GM23338 (cell line): ENCODE measurements around the gene CFAP90.

Experiments used
- CREB1 ChIP-seq: fragments of 250-450 bp; sonication (Bioruptor Pico); IDR thresholded peaks from 2 replicates; pipeline ENCODE4 v1.5.0; 2020; ENCODE audit warnings: low read depth, mild to moderate bottlenecking, moderate library complexity
- CTCF ChIP-seq, 2 experiments: fragments of 200-600 bp in 1 of 2; sonication (generic) in 1 of 2; conservative IDR thresholded peaks; 2 replicates each; pipeline versions ENCODE4 v1.5.1 to v1.6.1; 2016 to 2017; ENCODE audit warnings: antibody characterized with exemption in 2 of 2, low read depth in 2 of 2, mild to moderate bottlenecking in 2 of 2, moderate library complexity in 1 of 2
- EZH2 ChIP-seq: fragments of 200-600 bp; sonication (generic); IDR thresholded peaks from one replicate; pipeline ENCODE4 v1.8.0; 2017; ENCODE audit warnings: antibody characterized with exemption, mild to moderate bottlenecking, low read depth; ENCODE audit not compliant: unreplicated experiment
- EZH2phosphoT487 ChIP-seq: fragments of 200-600 bp; sonication (generic); IDR thresholded peaks from one replicate; pipeline ENCODE4 v1.8.1; 2018; ENCODE audit warnings: antibody characterized with exemption; ENCODE audit not compliant: unreplicated experiment
- JUNB ChIP-seq: IDR thresholded peaks from one replicate; pipeline ENCODE4 v1.6.1; 2016; ENCODE audit warnings: antibody characterized with exemption; ENCODE audit not compliant: unreplicated experiment
- NANOG ChIP-seq: IDR thresholded peaks from 2 replicates; pipeline ENCODE4 v1.6.1; 2016; ENCODE audit warnings: antibody characterized with exemption, borderline replicate concordance
- POLR2AphosphoS5 ChIP-seq: IDR thresholded peaks from 2 replicates; pipeline ENCODE4 v1.6.1; 2016; ENCODE audit warnings: antibody characterized with exemption, low read depth
- REST ChIP-seq: IDR thresholded peaks from one replicate; pipeline ENCODE4 v1.6.1; 2018; ENCODE audit warnings: antibody characterized with exemption; ENCODE audit not compliant: unreplicated experiment
- STAT1 ChIP-seq: IDR thresholded peaks from one replicate; pipeline ENCODE4 v1.6.1; 2016; ENCODE audit warnings: antibody characterized with exemption; ENCODE audit not compliant: unreplicated experiment
- ZNF114 ChIP-seq: fragments of 250-450 bp; sonication (Bioruptor Pico); IDR thresholded peaks from 2 replicates; pipeline ENCODE4 v1.5.0; 2020; ENCODE audit warnings: mild to moderate bottlenecking, moderate library complexity
- ZNF331 ChIP-seq: fragments of 250-450 bp; sonication (Bioruptor Pico); IDR thresholded peaks from 2 replicates; pipeline ENCODE4 v1.5.0; 2020; ENCODE audit warnings: low read depth, mild to moderate bottlenecking, moderate library complexity
- ZNF462 ChIP-seq: fragments of 250-450 bp; sonication (Bioruptor Pico); IDR thresholded peaks from 2 replicates; pipeline ENCODE4 v1.5.0; 2020; ENCODE audit warnings: mild to moderate bottlenecking, moderate library complexity

- TF ChIP-seq CTCF (conservative IDR thresholded peaks at IDR 0.05; ENCODE audit: low read depth in 2 of 2) (no peak), EZH2 (no peak), POLR2AphosphoS5 (no peak), REST (no peak), EZH2phosphoT487 (no peak), CREB1 (CRISPR knock-in tag) (no peak), STAT1 (no peak), ZNF331 (no peak), JUNB (no peak), ZNF462 (no peak), ZNF114 (no peak), NANOG (no peak)
These were observed 43.9 kb upstream of the CFAP90 start for GRCh38 chr5:7894860-7895259.
